GM12878 (cell line): ENCODE results near the gene CADM2.

Source experiments
- ATF3 ChIP-seq: IDR thresholded peaks from 2 replicates; pipeline ENCODE4 v1.6.1; 2011; ENCODE audit warnings: low read depth, mild to moderate bottlenecking, low read length, moderate library complexity, borderline replicate concordance; ENCODE audit errors: extremely low read depth
- CHD1 ChIP-seq: IDR thresholded peaks from 2 replicates; pipeline ENCODE4 v1.6.1; 2012; ENCODE audit warnings: low read depth, low read length, improper control_type of control experiment
- CHD4 ChIP-seq: fragments of 200-600 bp; sonication (generic); IDR thresholded peaks from 2 replicates; pipeline ENCODE4 v1.6.1; 2016; ENCODE audit warnings: mild to moderate bottlenecking
- CTCF ChIP-seq, 3 experiments: IDR thresholded peaks in 2 of 3; conservative IDR thresholded peaks in 1 of 3; 2 replicates each; pipeline ENCODE4 v1.5.1; 2011; ENCODE audit warnings: low read depth in 3 of 3, low read length in 3 of 3, mild to moderate bottlenecking in 3 of 3, control low read depth in 2 of 3, moderate library complexity in 2 of 3, inconsistent platforms in 1 of 3, mixed read lengths in 1 of 3; ENCODE audit not compliant: control insufficient read depth in 2 of 3, insufficient read depth in 1 of 3; ENCODE audit errors: extremely low read depth in 1 of 3
- HCFC1 ChIP-seq: fragments of 150-350 bp; IDR thresholded peaks from 2 replicates; pipeline ENCODE4 v1.6.1; 2014; ENCODE audit warnings: low read length
- MAX ChIP-seq: IDR thresholded peaks from 2 replicates; pipeline ENCODE4 v1.6.1; 2012; ENCODE audit warnings: low read depth, low read length, improper control_type of control experiment
- POLR2AphosphoS5 ChIP-seq: IDR thresholded peaks from 2 replicates; pipeline ENCODE4 v1.6.1; 2011; ENCODE audit warnings: mild to moderate bottlenecking, low read length, inconsistent platforms
- RB1 ChIP-seq: fragments of 450-650 bp; formaldehyde crosslinking; IDR thresholded peaks from 2 replicates; pipeline ENCODE4 v1.6.1; 2017; ENCODE audit warnings: mild to moderate bottlenecking, borderline replicate concordance
- RBBP5 ChIP-seq: fragments of 200-600 bp; sonication (generic); conservative IDR thresholded peaks from 2 replicates; pipeline ENCODE4 v1.6.1; 2016
- RELA ChIP-seq: fragments of 450-650 bp; IDR thresholded peaks from 2 replicates; pipeline ENCODE4 v1.8.0; 2014; ENCODE audit warnings: borderline replicate concordance; ENCODE audit not compliant: partially characterized antibody
- TARDBP ChIP-seq: IDR thresholded peaks from 2 replicates; pipeline ENCODE4 v1.6.1; 2016; ENCODE audit warnings: borderline replicate concordance
- ZNF217 ChIP-seq: fragments of 450-650 bp; IDR thresholded peaks from 2 replicates; pipeline ENCODE4 v1.6.1; 2017; ENCODE audit warnings: antibody characterized with exemption, mild to moderate bottlenecking
- ZNF592 ChIP-seq: fragments of 450-650 bp; IDR thresholded peaks from 2 replicates; pipeline ENCODE4 v1.6.1; 2017; ENCODE audit warnings: mild to moderate bottlenecking, moderate library complexity

- TF ChIP-seq CTCF (IDR thresholded peaks at IDR 0.05 in 2 of 3, conservative IDR thresholded peaks at IDR 0.05 in 1 of 3; ENCODE audit: control insufficient read depth in 2 of 3, extremely low read depth in 1 of 3, insufficient read depth in 1 of 3, low read depth in 3 of 3, low read length in 3 of 3) (no peak), ATF3 (no peak), CHD1 (no peak), HCFC1 (no peak), ZNF217 (no peak), RB1 (no peak), MAX (no peak), RELA (no peak), ZNF592 (no peak), POLR2AphosphoS5 (no peak), TARDBP (no peak), RBBP5 (no peak), CHD4 (no peak)
Measured at GRCh38 chr3:84967767-84968581, 9.2 kb downstream of the CADM2 start.
